ENCODE results near the gene TRAPPC2. TPM values are rescaled to one million over a fixed set of nuclear protein-coding genes. Genes with fewer than 3 reads are reported as not detected.

The TRAPPC2 gene
- total RNA-seq, 1 experiment from 2014 or later: 10.2 TPM

- CTCF ChIA-PET: interaction anchor here (0.7 kb wide), 1 partner anchor 39 kb away, joined by 3 read pairs; no protein-coding TSS in a partner anchor
- no peak for ATAC-seq
- peaks cover 19% of the 10 kb centered on the region for H3K27me3 Mint-ChIP-seq (ENCODE audit: low read depth)
- POLR2A ChIA-PET: interaction anchor here (2.6 kb wide), 1 partner anchor 43 kb away, joined by 12 read pairs; the partner anchor contains the start of genes OFD1 and TRAPPC2
- H3K36me3 Mint-ChIP-seq: no peaks in the 10 kb centered on the region
- no peak overlapping the region for H3K4me3 Mint-ChIP-seq
- peaks cover 39% of the 10 kb centered on the region for H3K4me1 Mint-ChIP-seq
- TF ChIP-seq, protein P1, sequence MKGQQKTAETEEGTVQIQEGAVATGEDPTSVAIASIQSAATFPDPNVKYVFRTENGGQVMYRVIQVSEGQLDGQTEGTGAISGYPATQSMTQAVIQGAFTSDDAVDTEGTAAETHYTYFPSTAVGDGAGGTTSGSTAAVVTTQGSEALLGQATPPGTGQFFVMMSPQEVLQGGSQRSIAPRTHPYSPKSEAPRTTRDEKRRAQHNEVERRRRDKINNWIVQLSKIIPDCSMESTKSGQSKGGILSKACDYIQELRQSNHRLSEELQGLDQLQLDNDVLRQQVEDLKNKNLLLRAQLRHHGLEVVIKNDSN (CRISPR knock-in tag; IDR thresholded peaks at IDR 0.05): no peak
- TF ChIP-seq E2F5 (CRISPR knock-in tag; IDR thresholded peaks at IDR 0.05): no peak
- TF ChIP-seq ZNF121 (CRISPR knock-in tag; IDR thresholded peaks at IDR 0.05): 0 out of 2 replicates have a peak, but pooled peaks have one; percentile 3
- no peaks in the 10 kb centered on the region for H3K9me3 Mint-ChIP-seq
- no peak overlapping the region for H3K27ac Mint-ChIP-seq
- DNase-seq (ENCODE audit: low spot score): no peak
Measured at GRCh38 chrX:13691841-13692371, 42.5 kb downstream of the TRAPPC2 start.

GRCh38 chrX:13690836-13691235 is 43.6 kb downstream of the TRAPPC2 start:
- TF ChIP-seq FOXP1 (CRISPR knock-in tag; IDR thresholded peaks at IDR 0.05; ENCODE audit: borderline replicate concordance): no peak
- TF ChIP-seq ZBTB21 (CRISPR knock-in tag; IDR thresholded peaks at IDR 0.05; ENCODE audit: borderline replicate concordance): no peak
- no peak for TF ChIP-seq ZNF138 (CRISPR knock-in tag; conservative IDR thresholded peaks at IDR 0.05)
- TF ChIP-seq ZNF219 (CRISPR knock-in tag; IDR thresholded peaks at IDR 0.05; ENCODE audit: borderline replicate concordance): no peak
- no peak for TF ChIP-seq NFATC4 (CRISPR knock-in tag; IDR thresholded peaks at IDR 0.05)
- no peak for TF ChIP-seq ZNF416 (CRISPR knock-in tag; IDR thresholded peaks at IDR 0.05)
- TF ChIP-seq USF2 (CRISPR knock-in tag; IDR thresholded peaks at IDR 0.05): no peak
- Mint-ChIP-seq H3K4me1 (peaks cover 36% of the 10 kb centered on the region), H3K27ac (no peak overlapping the region), H3K4me3 (peak overlapping the region; percentile 87), H3K27me3 (ENCODE audit: low read depth) (peaks cover 19% of the 10 kb centered on the region), H3K9me3 (no peaks in the 10 kb centered on the region), H3K36me3 (no peaks in the 10 kb centered on the region)
- DNase-seq (ENCODE audit: low spot score) (no peak), ATAC-seq (no peak)
- CTCF ChIA-PET: no interaction called here
- POLR2A ChIA-PET: interaction anchor here (2.6 kb wide), 1 partner anchor 44 kb away, joined by 12 read pairs; the partner anchor contains the start of genes OFD1 and TRAPPC2

DNA sequence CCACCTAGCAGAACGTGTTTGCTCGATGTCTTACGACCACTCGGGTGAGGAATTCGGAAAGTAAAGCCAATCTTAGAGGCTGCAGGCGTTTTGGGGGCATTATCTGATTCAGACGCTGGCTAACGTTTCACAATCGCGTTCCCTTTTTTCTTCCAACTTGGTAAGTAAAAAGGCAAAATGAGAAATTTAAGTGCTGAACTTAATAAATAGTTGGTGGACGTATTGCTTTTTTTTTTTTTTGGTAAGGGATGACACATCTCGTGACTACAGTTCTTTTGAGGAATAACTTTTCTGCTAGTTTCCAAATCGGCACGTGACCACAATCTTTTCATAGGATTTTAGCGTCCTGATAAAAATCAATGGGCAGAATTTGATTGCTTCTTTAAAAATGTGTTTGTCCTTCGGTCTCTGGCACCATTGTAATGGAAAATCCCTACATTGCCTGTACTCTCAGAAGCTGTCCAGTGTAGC is 44.6 kb downstream of the TRAPPC2 start:
- Mint-ChIP-seq H3K27me3 (ENCODE audit: low read depth) (peaks cover 19% of the 10 kb centered on the region), H3K27ac (no peak overlapping the region), H3K4me3 (peak overlapping the region; percentile 87), H3K36me3 (no peaks in the 10 kb centered on the region), H3K9me3 (no peaks in the 10 kb centered on the region), H3K4me1 (peaks cover 32% of the 10 kb centered on the region)
- no peak for TF ChIP-seq ZNF512 (CRISPR knock-in tag; IDR thresholded peaks at IDR 0.05; ENCODE audit: borderline replicate concordance)
- TF ChIP-seq MYBL2 (CRISPR knock-in tag; IDR thresholded peaks at IDR 0.05): no peak
- TF ChIP-seq ERG (CRISPR knock-in tag; IDR thresholded peaks at IDR 0.05): no peak
- no peak for TF ChIP-seq PREB (CRISPR knock-in tag; IDR thresholded peaks at IDR 0.05; ENCODE audit: borderline replicate concordance)
- no peak for TF ChIP-seq JUN (CRISPR knock-in tag; IDR thresholded peaks at IDR 0.05)
- no peak for TF ChIP-seq TEAD1 (CRISPR knock-in tag; IDR thresholded peaks at IDR 0.05)
- no peak for TF ChIP-seq PRDM15 (CRISPR knock-in tag; IDR thresholded peaks at IDR 0.05)
- no peak for TF ChIP-seq IRF2 (CRISPR knock-in tag; IDR thresholded peaks at IDR 0.05; ENCODE audit: borderline replicate concordance, low read depth)
- TF ChIP-seq RORB (CRISPR knock-in tag; IDR thresholded peaks at IDR 0.05): no peak
- DNase-seq (ENCODE audit: low spot score) (no peak), ATAC-seq (no peak)
- ChIA-PET CTCF (no interaction called here), POLR2A (interaction anchor here (2.6 kb wide), 1 partner anchor 45 kb away, joined by 12 read pairs; the partner anchor contains the start of genes OFD1 and TRAPPC2)

Measured in WTC11 (cell line).